ENCODE data around the gene FBXL16. TPM values are rescaled to one million over a fixed set of nuclear protein-coding genes. Genes with fewer than 3 reads are reported as not detected.

FBXL16 gene
- total RNA-seq, 1 experiment from 2014 or later = 22.2 TPM

DNA sequence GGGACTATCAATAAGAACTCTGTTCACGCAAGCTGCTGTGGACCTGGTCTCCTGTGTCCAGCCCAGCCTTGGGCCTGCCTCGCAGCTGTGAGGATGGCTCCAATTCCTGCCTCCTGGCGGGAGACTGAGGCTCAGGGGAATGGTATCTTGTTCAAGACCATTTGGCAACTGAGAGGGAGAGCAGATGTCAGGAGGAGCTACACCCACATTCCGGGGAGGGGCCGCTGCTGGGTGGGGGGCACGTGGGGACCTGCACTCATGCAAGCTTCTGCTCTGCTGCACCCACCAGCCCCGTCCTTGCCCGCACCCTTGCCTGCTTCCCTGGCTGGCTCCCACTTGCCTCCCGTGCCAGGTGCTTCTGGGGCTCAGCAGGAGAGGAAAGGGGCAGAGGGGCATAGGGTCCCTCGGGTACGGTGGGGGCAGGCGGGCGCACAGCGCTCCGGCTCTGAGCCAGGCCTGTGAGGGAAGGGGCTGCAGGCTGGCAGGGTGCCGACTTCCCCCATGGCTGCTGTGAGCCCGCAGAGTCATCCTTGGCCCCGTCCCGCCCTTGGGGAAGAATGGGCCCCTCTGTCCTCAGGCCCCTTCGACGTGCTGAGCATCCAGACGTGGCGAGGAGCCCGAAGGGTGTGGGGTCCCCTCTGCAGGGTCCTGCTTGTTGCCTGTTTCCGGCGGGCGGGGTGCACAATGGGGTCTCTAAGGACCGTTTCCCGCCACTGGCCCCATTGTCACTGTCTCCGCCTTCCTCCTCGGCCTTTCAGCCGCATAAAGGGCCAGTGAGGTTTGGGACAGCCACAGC lies 12.0 kb upstream of the FBXL16 start:
- DNase-seq = no peak
- no peak overlapping the region for H3K4me2 ChIP-seq
- H3K36me3 ChIP-seq (ENCODE audit: low read depth) = no peaks in the 10 kb centered on the region
- no peak overlapping the region for H3K27ac ChIP-seq
- POLR2A ChIA-PET (ENCODE audit: unreplicated experiment) = no interaction called here
- peaks cover 8% of the 10 kb centered on the region for H3K79me2 ChIP-seq (ENCODE audit: low read depth)
- H3K4me1 ChIP-seq (replicated peaks; ENCODE audit: insufficient read depth) = peaks cover 45% of the 10 kb centered on the region
- H3K9me3 ChIP-seq (ENCODE audit: insufficient read depth, low read depth) = no peaks in the 10 kb centered on the region
- CTCF ChIA-PET = interaction anchor here (0.7 kb wide), 1 partner anchor 625 kb away, joined by 4 read pairs; no protein-coding TSS in a partner anchor
- TF ChIP-seq EZH2 (IDR thresholded peaks at IDR 0.05; ENCODE audit: low read depth) = no peak
- TF ChIP-seq, protein P1, sequence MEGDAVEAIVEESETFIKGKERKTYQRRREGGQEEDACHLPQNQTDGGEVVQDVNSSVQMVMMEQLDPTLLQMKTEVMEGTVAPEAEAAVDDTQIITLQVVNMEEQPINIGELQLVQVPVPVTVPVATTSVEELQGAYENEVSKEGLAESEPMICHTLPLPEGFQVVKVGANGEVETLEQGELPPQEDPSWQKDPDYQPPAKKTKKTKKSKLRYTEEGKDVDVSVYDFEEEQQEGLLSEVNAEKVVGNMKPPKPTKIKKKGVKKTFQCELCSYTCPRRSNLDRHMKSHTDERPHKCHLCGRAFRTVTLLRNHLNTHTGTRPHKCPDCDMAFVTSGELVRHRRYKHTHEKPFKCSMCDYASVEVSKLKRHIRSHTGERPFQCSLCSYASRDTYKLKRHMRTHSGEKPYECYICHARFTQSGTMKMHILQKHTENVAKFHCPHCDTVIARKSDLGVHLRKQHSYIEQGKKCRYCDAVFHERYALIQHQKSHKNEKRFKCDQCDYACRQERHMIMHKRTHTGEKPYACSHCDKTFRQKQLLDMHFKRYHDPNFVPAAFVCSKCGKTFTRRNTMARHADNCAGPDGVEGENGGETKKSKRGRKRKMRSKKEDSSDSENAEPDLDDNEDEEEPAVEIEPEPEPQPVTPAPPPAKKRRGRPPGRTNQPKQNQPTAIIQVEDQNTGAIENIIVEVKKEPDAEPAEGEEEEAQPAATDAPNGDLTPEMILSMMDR (conservative IDR thresholded peaks at IDR 0.05) = no peak
- peaks cover 12% of the 10 kb centered on the region; the same call in 1 of the 2 replicates for H4K20me1 ChIP-seq (ENCODE audit: insufficient read depth)
- H3F3A ChIP-seq (ENCODE audit: insufficient read depth, low read depth) = peaks cover 48% of the 10 kb centered on the region; the same call in 1 of the 2 replicates
- H3K27me3 ChIP-seq (ENCODE audit: insufficient read depth, low read depth) = no peaks in the 10 kb centered on the region
- BruUV-seq (replicated peaks) = no TSS peak
- H3K9me2 ChIP-seq (ENCODE audit: insufficient read depth) = no peaks in the 10 kb centered on the region
- intact Hi-C loops (cut with micrococcal nuclease; ENCODE audit: unreplicated experiment) = no loop called here
- H2AFZ ChIP-seq = no peak overlapping the region
- no peak overlapping the region for H3K4me3 ChIP-seq

DNA sequence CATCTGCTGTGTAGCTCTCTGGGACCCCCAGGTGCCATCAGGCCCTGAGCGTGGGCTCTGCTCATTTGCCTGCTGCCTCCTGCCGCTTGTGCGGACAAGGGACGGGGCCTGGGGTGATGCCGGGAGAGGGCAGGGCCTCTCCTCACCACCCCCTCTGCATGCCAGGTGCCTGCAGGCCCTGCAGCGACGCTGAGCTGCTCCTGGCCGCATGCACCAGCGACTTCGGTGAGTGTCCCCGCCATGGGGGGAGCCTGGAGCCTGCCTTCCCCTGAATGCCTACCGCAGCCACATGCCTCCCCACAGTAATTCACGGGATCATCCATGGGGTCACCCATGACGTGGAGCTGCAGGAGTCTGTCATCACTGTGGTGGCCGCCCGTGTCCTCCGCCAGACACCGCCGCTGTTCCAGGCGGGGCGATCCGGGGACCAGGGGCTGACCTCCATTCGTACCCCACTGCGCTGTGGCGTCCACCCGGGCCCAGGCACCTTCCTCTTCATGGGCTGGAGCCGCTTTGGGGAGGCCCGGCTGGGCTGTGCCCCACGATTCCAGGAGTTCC lies 11.2 kb upstream of the FBXL16 start:
- CTCF ChIA-PET = no interaction called here
- no peak overlapping the region for H2AFZ ChIP-seq
- no TSS peak for BruUV-seq (replicated peaks)
- H3K4me1 ChIP-seq (replicated peaks; ENCODE audit: insufficient read depth) = peaks cover 50% of the 10 kb centered on the region
- no peaks in the 10 kb centered on the region for H3K36me3 ChIP-seq (ENCODE audit: low read depth)
- intact Hi-C loops (cut with micrococcal nuclease; ENCODE audit: unreplicated experiment) = no loop called here
- peaks cover 12% of the 10 kb centered on the region; the same call in 1 of the 2 replicates for H4K20me1 ChIP-seq (ENCODE audit: insufficient read depth)
- peak overlapping the region; percentile 81; the same call in 1 of the 2 replicates for H3K4me3 ChIP-seq
- DNase-seq = no peak
- peaks cover 51% of the 10 kb centered on the region for H3F3A ChIP-seq (ENCODE audit: insufficient read depth, low read depth)
- POLR2A ChIA-PET (ENCODE audit: unreplicated experiment) = interaction anchor here (1.5 kb wide), 1 partner anchor 11 kb away, joined by 26 read pairs; no protein-coding TSS in a partner anchor
- no peaks in the 10 kb centered on the region for H3K9me3 ChIP-seq (ENCODE audit: insufficient read depth, low read depth)
- no peaks in the 10 kb centered on the region for H3K9me2 ChIP-seq (ENCODE audit: insufficient read depth)
- H3K27me3 ChIP-seq (ENCODE audit: insufficient read depth, low read depth) = no peaks in the 10 kb centered on the region
- H3K79me2 ChIP-seq (ENCODE audit: low read depth) = peaks cover 6% of the 10 kb centered on the region
- TF ChIP-seq, protein P1 (conservative IDR thresholded peaks at IDR 0.05) = no peak
- no peak for TF ChIP-seq EZH2 (IDR thresholded peaks at IDR 0.05; ENCODE audit: low read depth)
- peak overlapping the region; percentile 85 for H3K4me2 ChIP-seq
- H3K27ac ChIP-seq = no peak overlapping the region

- Histone ChIP-seq H3K9me2 (ENCODE audit: insufficient read depth) (no peaks in the 10 kb centered on the region), H3K4me2 (peak overlapping the region; percentile 85), H3K4me1 (replicated peaks; ENCODE audit: insufficient read depth) (peaks cover 53% of the 10 kb centered on the region), H3K9me3 (ENCODE audit: insufficient read depth, low read depth) (no peaks in the 10 kb centered on the region), H3F3A (ENCODE audit: insufficient read depth, low read depth) (peaks cover 46% of the 10 kb centered on the region), H3K27ac (no peak overlapping the region), H3K79me2 (ENCODE audit: low read depth) (peaks cover 4% of the 10 kb centered on the region; the same call in 1 of the 2 replicates), H3K27me3 (ENCODE audit: insufficient read depth, low read depth) (peaks cover 2% of the 10 kb centered on the region; the same call in 1 of the 2 replicates), H2AFZ (0 out of 2 replicates have a peak overlapping the region, but pooled peaks have one; percentile 33), H3K36me3 (ENCODE audit: low read depth) (no peaks in the 10 kb centered on the region), H4K20me1 (ENCODE audit: insufficient read depth) (peaks cover 12% of the 10 kb centered on the region; the same call in 1 of the 2 replicates), H3K4me3 (peak overlapping the region; percentile 81)
- TF ChIP-seq EZH2 (IDR thresholded peaks at IDR 0.05; ENCODE audit: low read depth) = no peak
- TF ChIP-seq, protein P1 (conservative IDR thresholded peaks at IDR 0.05) = no peak
- intact Hi-C loops (cut with micrococcal nuclease; ENCODE audit: unreplicated experiment) = no loop called here
- POLR2A ChIA-PET (ENCODE audit: unreplicated experiment) = interaction anchor here (1.5 kb wide), 1 partner anchor 12 kb away, joined by 26 read pairs; no protein-coding TSS in a partner anchor
- DNase-seq = peak; percentile 56
- CTCF ChIA-PET = interaction anchor here (0.6 kb wide), 2 partner anchors 43 to 581 kb away, joined by 3 read pairs; no protein-coding TSS in a partner anchor
- BruUV-seq (replicated peaks) = no TSS peak
Observed at GRCh38 chr16:716200-716568, 10.6 kb upstream of the FBXL16 start.

All from PC-9 (cell line).